ENCODE results near the gene LZTFL1.

Gene LZTFL1

GRCh38 chr3:45852828-45853227 lies 10.9 kb upstream of the LZTFL1 start:
- TF ChIP-seq CTCF (IDR thresholded peaks at IDR 0.05; ENCODE audit: extremely low read depth, insufficient read depth, missing control alignments), result no peak
- DNase-seq (ENCODE audit: low spot score), result no peak
- in situ Hi-C loops (cut with MboI; ENCODE audit: low pct_unique_long_range_greater_than_20kb, low sequenced_read_pairs, unreplicated experiment), result no loop called here

- in situ Hi-C loops (cut with MboI; ENCODE audit: low pct_unique_long_range_greater_than_20kb, low sequenced_read_pairs, unreplicated experiment), result no loop called here
- TF ChIP-seq CTCF (IDR thresholded peaks at IDR 0.05; ENCODE audit: extremely low read depth, insufficient read depth, missing control alignments), result no peak
- DNase-seq (ENCODE audit: low spot score), result no peak
These were observed 6.5 kb upstream of the LZTFL1 start for GRCh38 chr3:45848392-45848791.

- in situ Hi-C loops (cut with MboI; ENCODE audit: low pct_unique_long_range_greater_than_20kb, low sequenced_read_pairs, unreplicated experiment), result no loop called here
- no peak for DNase-seq (ENCODE audit: low spot score)
- TF ChIP-seq CTCF (IDR thresholded peaks at IDR 0.05; ENCODE audit: extremely low read depth, insufficient read depth, missing control alignments), result no peak
These were observed 2.7 kb upstream of the LZTFL1 start for GRCh38 chr3:45844616-45845015.

GRCh38 chr3:45842851-45843625 lies 1.1 kb upstream of the LZTFL1 start:
- TF ChIP-seq CTCF (IDR thresholded peaks at IDR 0.05; ENCODE audit: extremely low read depth, insufficient read depth, missing control alignments), result no peak
- in situ Hi-C loops (cut with MboI; ENCODE audit: low pct_unique_long_range_greater_than_20kb, low sequenced_read_pairs, unreplicated experiment), result no loop called here
- DNase-seq (ENCODE audit: low spot score), result no peak

GRCh38 chr3:45841420-45841756 lies 531 bp downstream of the LZTFL1 start:
- in situ Hi-C loops (cut with MboI; ENCODE audit: low pct_unique_long_range_greater_than_20kb, low sequenced_read_pairs, unreplicated experiment), result no loop called here
- DNase-seq (ENCODE audit: low spot score), result no peak
- TF ChIP-seq CTCF (IDR thresholded peaks at IDR 0.05; ENCODE audit: extremely low read depth, insufficient read depth, missing control alignments), result no peak

GRCh38 chr3:45838466-45838865 lies 3.5 kb downstream of the LZTFL1 start:
- DNase-seq (ENCODE audit: low spot score), result no peak
- no peak for TF ChIP-seq CTCF (IDR thresholded peaks at IDR 0.05; ENCODE audit: extremely low read depth, insufficient read depth, missing control alignments)
- in situ Hi-C loops (cut with MboI; ENCODE audit: low pct_unique_long_range_greater_than_20kb, low sequenced_read_pairs, unreplicated experiment), result no loop called here

Measured in GM13977 (cell line).